H9 (cell line): Measurements from ENCODE around the gene TRMT10C. TPM values are rescaled to one million over a fixed set of nuclear protein-coding genes. Genes with fewer than 3 reads are reported as not detected.
A peak's percentile ranks its signal among the peaks of the same experiment; 100 is the strongest.
"Not testable (repeated sequence)": the region's sequence is repeated elsewhere in the genome, so short reads cannot be mapped to it uniquely, and the experiment has no call there.

ENCODE experiments used
- DNase-seq: peaks from one replicate; pipeline ENCODE4 v3.0.0-alpha.2; 2017
- H2AFZ ChIP-seq: one replicate; pipeline ENCODE4 v1.6.1; 2013; ENCODE audit warnings: mild to moderate bottlenecking, low read length, control low read depth, moderate library complexity
- H2AK5ac ChIP-seq: 2 replicates; pipeline ENCODE4 v1.6.1; 2013; ENCODE audit warnings: low read length, control low read depth, mixed read lengths; ENCODE audit not compliant: insufficient read length
- H2BK120ac ChIP-seq: one replicate; pipeline ENCODE4 v1.6.1; 2013; ENCODE audit warnings: low read depth, mild to moderate bottlenecking, low read length, control low read depth, inconsistent platforms; ENCODE audit not compliant: poor library complexity, severe bottlenecking
- H2BK12ac ChIP-seq: 2 replicates; pipeline ENCODE4 v1.6.1; 2013; ENCODE audit warnings: low read length, control low read depth, mixed read lengths, low read depth; ENCODE audit not compliant: insufficient read length
- H2BK15ac ChIP-seq: 2 replicates; pipeline ENCODE4 v1.6.1; 2013; ENCODE audit warnings: low read depth, low read length, control low read depth
- H2BK20ac ChIP-seq: one replicate; pipeline ENCODE4 v1.6.1; 2013; ENCODE audit warnings: low read depth, mild to moderate bottlenecking, low read length, control low read depth, inconsistent platforms; ENCODE audit not compliant: poor library complexity, severe bottlenecking
- H2BK5ac ChIP-seq: 2 replicates; pipeline ENCODE4 v1.6.1; 2013; ENCODE audit warnings: low read length, control low read depth, mixed read lengths; ENCODE audit not compliant: insufficient read length
- H3K14ac ChIP-seq: 2 replicates; pipeline ENCODE4 v1.6.1; 2013; ENCODE audit warnings: low read length, control low read depth; ENCODE audit not compliant: insufficient read depth
- H3K18ac ChIP-seq: 2 replicates; pipeline ENCODE4 v1.6.1; 2013; ENCODE audit warnings: low read depth, mild to moderate bottlenecking, mixed read lengths, low read length, control low read depth; ENCODE audit not compliant: insufficient read length
- H3K23ac ChIP-seq: 2 replicates; pipeline ENCODE4 v1.6.1; 2013; ENCODE audit warnings: low read length, control low read depth, mixed read lengths, low read depth; ENCODE audit not compliant: insufficient read length
- H3K23me2 ChIP-seq: 2 replicates; pipeline ENCODE4 v1.6.1; 2013; ENCODE audit warnings: low read depth, mild to moderate bottlenecking, mixed read lengths, low read length, control low read depth; ENCODE audit not compliant: insufficient read length, poor library complexity, severe bottlenecking
- H3K27ac ChIP-seq: 2 replicates; pipeline ENCODE4 v1.5.1; 2013; ENCODE audit warnings: low read length, control low read depth, mixed read lengths, low read depth; ENCODE audit not compliant: insufficient read length
- H3K27me3 ChIP-seq: 2 replicates; pipeline ENCODE4 v1.6.1; 2013; ENCODE audit warnings: low read length, control low read depth, inconsistent platforms; ENCODE audit not compliant: insufficient read depth
- H3K4ac ChIP-seq: 2 replicates; pipeline ENCODE4 v1.6.1; 2013; ENCODE audit warnings: low read depth, mild to moderate bottlenecking, control low read depth, inconsistent platforms, low read length, moderate library complexity
- H3K4me1 ChIP-seq: 2 replicates; pipeline ENCODE4 v1.6.1; 2013; ENCODE audit warnings: low read length, control low read depth, inconsistent platforms; ENCODE audit not compliant: insufficient read depth
- H3K4me2 ChIP-seq: 2 replicates; pipeline ENCODE4 v1.6.1; 2013; ENCODE audit warnings: low read length, control low read depth, mixed read lengths; ENCODE audit not compliant: insufficient read length, insufficient read depth
- H3K56ac ChIP-seq: 2 replicates; pipeline ENCODE4 v1.6.1; 2013; ENCODE audit warnings: low read depth, mild to moderate bottlenecking, mixed read lengths, low read length, control low read depth; ENCODE audit not compliant: insufficient read length
- H3K79me1 ChIP-seq: 2 replicates; pipeline ENCODE4 v1.6.1; 2013; ENCODE audit warnings: low read depth, mild to moderate bottlenecking, moderate library complexity, low read length, control low read depth, inconsistent platforms; ENCODE audit not compliant: insufficient read depth, poor library complexity, severe bottlenecking
- H3K79me2 ChIP-seq: 2 replicates; pipeline ENCODE4 v1.6.1; 2013; ENCODE audit warnings: low read length, control low read depth, inconsistent platforms; ENCODE audit not compliant: insufficient read depth
- H3K9ac ChIP-seq: 2 replicates; pipeline ENCODE4 v1.6.1; 2013; ENCODE audit warnings: low read length, control low read depth, mixed read lengths; ENCODE audit not compliant: insufficient read length; ENCODE audit errors: extremely low read depth
- H3K9me3 ChIP-seq: one replicate; pipeline ENCODE4 v1.6.1; 2013; ENCODE audit warnings: low read depth, low read length, inconsistent platforms; ENCODE audit not compliant: control insufficient read depth
- H3T11ph ChIP-seq: one replicate; pipeline ENCODE4 v1.6.1; 2013; ENCODE audit warnings: mild to moderate bottlenecking, low read length, control low read depth, inconsistent platforms
- H4K20me1 ChIP-seq: one replicate; pipeline ENCODE4 v1.6.1; 2013; ENCODE audit not compliant: control insufficient read depth, insufficient read length, insufficient read depth
- H4K5ac ChIP-seq: 2 replicates; pipeline ENCODE4 v1.6.1; 2013; ENCODE audit warnings: low read depth, mild to moderate bottlenecking, mixed read lengths, low read length, control low read depth; ENCODE audit not compliant: insufficient read length
- H4K8ac ChIP-seq: replicated peaks from 2 replicates; pipeline ENCODE4 v1.6.1; 2013; ENCODE audit warnings: low read length, control low read depth, mixed read lengths, low read depth; ENCODE audit not compliant: insufficient read length
- H4K91ac ChIP-seq: 2 replicates; pipeline ENCODE4 v1.6.1; 2013; ENCODE audit warnings: low read depth, mild to moderate bottlenecking, moderate library complexity, mixed read lengths, low read length, control low read depth; ENCODE audit not compliant: insufficient read length
- H3K27ac Mint-ChIP-seq, 3 experiments: 2 replicates in 2 of 3; 3 replicates in 1 of 3; pipeline ENCODE4 v1.8.0; 2020 to 2021; ENCODE audit warnings: mixed read lengths in 3 of 3, mild to moderate bottlenecking in 1 of 3, moderate library complexity in 1 of 3
- H3K27me3 Mint-ChIP-seq: 2 replicates; pipeline ENCODE4 v1.8.0; 2021; ENCODE audit warnings: low read depth, mild to moderate bottlenecking, moderate library complexity, mixed read lengths
- H3K36me3 Mint-ChIP-seq, 3 experiments: 2 replicates in 2 of 3; 3 replicates in 1 of 3; pipeline ENCODE4 v1.8.0; 2020 to 2021; ENCODE audit warnings: low read depth in 3 of 3, mixed read lengths in 3 of 3; ENCODE audit not compliant: insufficient read depth in 1 of 3
- H3K4me1 Mint-ChIP-seq, 2 experiments: 2 replicates each; pipeline ENCODE4 v1.8.0; 2020; ENCODE audit warnings: mixed read lengths in 2 of 2
- H3K4me3 Mint-ChIP-seq, 2 experiments: 2 replicates in 1 of 2; 3 replicates in 1 of 2; pipeline ENCODE4 v1.8.0; 2020 to 2021; ENCODE audit warnings: mild to moderate bottlenecking in 2 of 2, mixed read lengths in 2 of 2, moderate library complexity in 1 of 2
- H3K9me3 Mint-ChIP-seq, 2 experiments: 2 replicates in 1 of 2; 3 replicates in 1 of 2; pipeline ENCODE4 v1.8.0; 2020; ENCODE audit warnings: mild to moderate bottlenecking in 2 of 2, mixed read lengths in 2 of 2, moderate library complexity in 1 of 2
- CTCF ChIP-seq: fragments of 200-600 bp; sonication (generic); conservative IDR thresholded peaks from 3 replicates; pipeline ENCODE4 v1.8.0; 2021; ENCODE audit warnings: antibody characterized with exemption, mild to moderate bottlenecking
- WGBS: extraction: QIAGEN DNeasy Blood & Tissue Kit; methylation state at CpG from one replicate; pipeline ENCODE4 v1.1.7; 2013; ENCODE audit warnings: missing lambda C conversion rate, low lambda C conversion rate, mixed read lengths; ENCODE audit not compliant: insufficient read length; ENCODE audit errors: extremely low coverage; 5-methylcytosine and 5-hydroxymethylcytosine counted together
- total RNA-seq: library from RNA; stranded (reverse); gene quantifications from 2 replicates; pipeline ENCODE4 v1.2.1, GENCODE V29; 2021

Gene TRMT10C
- total RNA-seq, 1 experiment from 2014 or later = 53.6 TPM

GRCh38 chr3:101603184-101603583 lies 41.5 kb downstream of the TRMT10C start:
- Histone ChIP-seq H3K9ac (no peak overlapping the region), H3T11ph (no peak overlapping the region), H3K79me2 (no peaks in the 10 kb centered on the region), H3K4ac (no peak overlapping the region), H2AFZ (no peak overlapping the region), H2AK5ac (no peak overlapping the region), H3K56ac (no peak overlapping the region), H2BK15ac (no peak overlapping the region), H4K91ac (no peak overlapping the region), H4K5ac (no peak overlapping the region), H3K79me1 (no peaks in the 10 kb centered on the region), H2BK12ac (no peak overlapping the region), H2BK20ac (no peak overlapping the region), H4K20me1 (no peaks in the 10 kb centered on the region), H3K23me2 (no peaks in the 10 kb centered on the region), H3K27me3 (no peaks in the 10 kb centered on the region), H3K4me2 (no peak overlapping the region), H3K4me1 (no peaks in the 10 kb centered on the region), H2BK5ac (no peak overlapping the region), H2BK120ac (no peak overlapping the region), H3K23ac (no peak overlapping the region), H3K27ac (no peak overlapping the region), H3K18ac (no peak overlapping the region), H3K14ac (no peak overlapping the region), H4K8ac (no peak overlapping the region), H3K9me3 (no peaks in the 10 kb centered on the region)
- peaks cover 4 to 13% of the 10 kb centered on the region in 2 experiments for H3K4me1 Mint-ChIP-seq
- WGBS = no CpG with 5 or more reads among the region's 1 CpG
- no peak for TF ChIP-seq CTCF
- H3K27me3 Mint-ChIP-seq = no peaks in the 10 kb centered on the region
- H3K36me3 Mint-ChIP-seq = peaks cover 0 to 4% (median 3%) of the 10 kb centered on the region in 3 experiments; a peak in 3 of 7 replicates
- H3K27ac Mint-ChIP-seq = no peak overlapping the region; a peak in 1 of 7 replicates
- DNase-seq = no peak
- no peak overlapping the region; a peak in 1 of 5 replicates for H3K4me3 Mint-ChIP-seq
- peaks cover 5% of the 10 kb centered on the region in 2 experiments; a peak in 4 of 5 replicates for H3K9me3 Mint-ChIP-seq

- DNase-seq, H4K8ac ChIP-seq, H3K9me3 ChIP-seq, H2AK5ac ChIP-seq, H3K27me3 ChIP-seq, H3T11ph ChIP-seq, H3K56ac ChIP-seq, H4K91ac ChIP-seq, H3K23me2 ChIP-seq, H2BK5ac ChIP-seq, H3K4me2 ChIP-seq, H3K9ac ChIP-seq, H2AFZ ChIP-seq, H2BK20ac ChIP-seq, H3K36me3 Mint-ChIP-seq, H2BK120ac ChIP-seq, H2BK12ac ChIP-seq, H3K79me2 ChIP-seq, H3K23ac ChIP-seq, H4K20me1 ChIP-seq, H3K4me1 ChIP-seq, H2BK15ac ChIP-seq, H3K27me3 Mint-ChIP-seq, H3K4ac ChIP-seq, H3K79me1 ChIP-seq, H3K9me3 Mint-ChIP-seq, H3K27ac ChIP-seq: not testable (repeated sequence)
- peak overlapping the region in 1 of 2 experiments; percentile 24; a peak in 1 of 5 replicates for H3K4me3 Mint-ChIP-seq
- Histone ChIP-seq H3K18ac (peak overlapping the region; percentile 52), H3K14ac (peak overlapping the region; percentile 49; the same call in 1 of the 2 replicates), H4K5ac (peak overlapping the region; percentile 85)
- no CpG with 5 or more reads among the region's 10 CpGs for WGBS
- H3K4me1 Mint-ChIP-seq = peaks cover 4 to 13% of the 10 kb centered on the region in 2 experiments
- H3K27ac Mint-ChIP-seq = peak overlapping the region; percentile 68 to 92 (median 72); a peak in 6 of 7 replicates
Observed at GRCh38 chr3:101605398-101605797, 43.7 kb downstream of the TRMT10C start.
